ENCODE measurements around the gene EHD2. TPM values are rescaled to one million over a fixed set of nuclear protein-coding genes. Genes with fewer than 3 reads are reported as not detected.
A peak's percentile ranks its signal among the peaks of the same experiment; 100 is the strongest.
"Not testable (repeated sequence)": the region's sequence is repeated elsewhere in the genome, so short reads cannot be mapped to it uniquely, and the experiment has no call there.

The EHD2 gene
- total RNA-seq: not detected

DNA sequence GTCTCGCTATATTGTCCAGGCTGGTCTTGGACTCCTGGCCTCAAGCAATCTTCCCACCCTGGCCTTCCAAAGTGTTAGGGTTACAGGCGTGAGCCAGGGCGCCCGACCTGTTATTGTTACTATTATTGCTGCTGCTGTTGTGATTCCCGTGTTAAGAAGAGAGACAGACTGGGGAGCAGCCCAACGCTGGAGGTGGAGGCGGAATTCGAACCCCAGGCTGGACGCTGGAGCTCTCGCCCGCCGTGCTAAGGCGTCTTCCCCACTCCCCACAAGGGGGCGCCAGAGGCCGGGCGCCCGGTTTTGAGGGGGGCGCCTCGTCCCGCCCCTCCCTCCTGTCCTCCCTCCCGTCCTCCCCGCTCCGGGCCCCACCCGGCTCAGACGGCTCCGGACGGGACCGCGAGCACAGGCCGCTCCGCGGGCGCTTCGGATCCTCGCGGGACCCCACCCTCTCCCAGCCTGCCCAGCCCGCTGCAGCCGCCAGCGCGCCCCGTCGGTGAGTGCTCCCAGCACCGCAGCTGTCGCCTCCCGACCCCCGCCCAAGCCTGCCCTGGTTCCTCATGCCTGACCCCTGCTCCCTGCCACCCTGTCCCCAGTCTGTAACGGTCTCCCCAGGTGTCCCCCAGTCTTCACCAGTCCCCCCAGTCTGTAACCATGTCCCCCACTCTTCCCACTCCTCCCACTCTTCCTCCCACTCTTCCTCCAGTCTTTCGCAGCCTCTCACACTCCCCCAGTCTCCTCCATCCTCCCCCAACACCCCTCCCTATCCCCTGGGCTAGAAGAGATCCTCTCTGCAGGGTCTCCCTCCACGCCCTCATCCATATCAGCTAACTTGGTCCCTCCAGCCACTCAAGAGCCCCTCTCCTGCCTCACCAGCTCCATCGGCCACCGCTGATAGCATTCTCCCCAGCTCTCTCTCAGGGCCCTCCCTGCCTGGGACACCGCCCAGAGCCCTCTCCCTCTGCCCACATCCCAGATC, at the start of gene EHD2:
TSS of gene EHD2 (plus strand) at position 377 of the 976 bp plus-strand sequence. CDS start 3,191 bp downstream, outside the sequence.
- H3K27me3 Mint-ChIP-seq: peaks cover 26% of the 10 kb centered on the region
- H3K27ac Mint-ChIP-seq: no peak within 1 kb of the TSS
- H3K9me3 Mint-ChIP-seq: no peaks in the 10 kb centered on the region
- ChIA-PET CTCF (interaction anchor here (0.6 to 2.3 kb wide), 28 partner anchors 10 to 432 kb away, joined by 3 to 25 read pairs (median 4); partner anchors contain the start of genes DHX34, KPTN and NOP53), POLR2A (interaction anchor here (0.7 kb wide), 1 partner anchor 761 kb away, joined by 3 read pairs; no protein-coding TSS in a partner anchor)
- peak; percentile 30 for DNase-seq
- H3K36me3 Mint-ChIP-seq (ENCODE audit: low read depth): no peaks in the 10 kb centered on the region
- H3K4me3 Mint-ChIP-seq: no peak within 1 kb of the TSS
- peaks cover 2% of the 10 kb centered on the region for H3K4me1 Mint-ChIP-seq

- ChIA-PET POLR2A (no interaction called here), CTCF (interaction anchor here (1.4 kb wide), 1 partner anchor 53 kb away, joined by 3 read pairs; no protein-coding TSS in a partner anchor)
- Mint-ChIP-seq H3K27me3 (no peaks in the 10 kb centered on the region), H3K36me3 (ENCODE audit: low read depth) (no peaks in the 10 kb centered on the region), H3K4me1 (peaks cover 2% of the 10 kb centered on the region), H3K27ac (no peak overlapping the region), H3K4me3 (no peak overlapping the region), H3K9me3 (no peaks in the 10 kb centered on the region)
- DNase-seq: no peak
These were observed 49.7 kb upstream of the EHD2 start for GRCh38 chr19:47663435-47663910.

DNA sequence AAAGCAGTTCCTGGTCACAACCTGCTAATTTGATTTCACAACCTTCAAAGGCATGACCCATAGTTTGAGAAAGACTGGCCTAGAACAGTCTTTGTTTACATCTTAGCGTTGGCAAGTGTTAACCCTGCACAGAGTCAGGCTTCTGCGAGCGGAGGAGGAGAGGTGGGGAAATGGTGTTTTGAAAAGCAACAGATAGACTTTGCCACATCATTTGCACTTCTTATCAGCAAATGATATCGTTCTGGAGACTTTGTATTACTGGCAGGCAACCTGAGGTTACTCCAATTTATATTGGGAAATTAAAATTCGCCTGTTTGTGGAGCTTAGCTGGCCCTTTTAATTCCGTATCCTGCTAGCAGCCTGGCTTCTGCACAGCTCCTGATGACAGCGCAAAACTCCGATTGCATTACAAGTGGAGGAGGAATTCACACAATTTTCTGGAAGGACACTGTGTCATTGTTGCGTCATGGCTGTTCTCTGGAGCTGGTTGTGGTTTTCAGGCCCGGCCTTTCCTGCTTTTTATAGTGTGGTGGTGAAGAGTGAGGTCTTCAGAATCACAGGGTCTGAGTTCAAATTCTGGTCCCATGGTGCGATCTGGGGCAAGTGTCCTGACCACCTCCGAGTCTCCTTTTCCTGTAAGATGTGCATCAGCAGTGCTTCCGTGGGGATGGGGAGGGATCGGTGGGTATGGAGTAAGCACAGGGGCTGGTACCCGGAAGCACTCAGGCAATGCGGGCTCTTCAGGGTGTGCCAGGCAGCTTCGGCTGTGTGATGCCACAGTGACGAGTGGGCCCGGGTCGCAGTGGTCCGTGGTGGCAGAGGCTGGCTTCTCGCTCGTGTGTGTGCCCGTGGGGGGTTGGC, 49.1 kb upstream of the EHD2 start:
- Mint-ChIP-seq H3K9me3 (no peaks in the 10 kb centered on the region), H3K4me1 (peaks cover 2% of the 10 kb centered on the region), H3K27me3 (no peaks in the 10 kb centered on the region), H3K27ac (peak overlapping the region; percentile 25), H3K36me3 (ENCODE audit: low read depth) (no peaks in the 10 kb centered on the region), H3K4me3 (no peak overlapping the region)
- ChIA-PET CTCF (no interaction called here), POLR2A (no interaction called here)
- no peak for DNase-seq

- CTCF ChIA-PET: interaction anchor here (0.8 kb wide), 1 partner anchor 10 kb away, joined by 3 read pairs; no protein-coding TSS in a partner anchor
These were observed 44.7 kb upstream of the EHD2 start for GRCh38 chr19:47668556-47668955.

GRCh38 chr19:47670736-47671135, 42.5 kb upstream of the EHD2 start:
- H3K27me3 Mint-ChIP-seq: no peaks in the 10 kb centered on the region
- H3K4me3 Mint-ChIP-seq: no peak overlapping the region
- H3K9me3 Mint-ChIP-seq: no peaks in the 10 kb centered on the region
- no peak for DNase-seq
- peaks cover 10% of the 10 kb centered on the region for H3K36me3 Mint-ChIP-seq (ENCODE audit: low read depth)
- peaks cover 3% of the 10 kb centered on the region for H3K4me1 Mint-ChIP-seq
- CTCF ChIA-PET: interaction anchor here (1.1 kb wide), 1 partner anchor 8 kb away, joined by 3 read pairs; no protein-coding TSS in a partner anchor
- POLR2A ChIA-PET: no interaction called here
- H3K27ac Mint-ChIP-seq: no peak overlapping the region

More at GRCh38 chr19:47668556-47668955, 44.7 kb upstream of the EHD2 start:
- POLR2A ChIA-PET; H3K36me3 Mint-ChIP-seq (ENCODE audit: low read depth); H3K27ac Mint-ChIP-seq; DNase-seq; H3K4me3 Mint-ChIP-seq; H3K27me3 Mint-ChIP-seq; H3K4me1 Mint-ChIP-seq; H3K9me3 Mint-ChIP-seq: not testable (repeated sequence)

GRCh38 chr19:47671499-47671898, 41.7 kb upstream of the EHD2 start:
- POLR2A ChIA-PET: no interaction called here
- Mint-ChIP-seq H3K9me3 (no peaks in the 10 kb centered on the region), H3K27ac (no peak overlapping the region), H3K36me3 (ENCODE audit: low read depth) (peaks cover 10% of the 10 kb centered on the region), H3K4me3 (no peak overlapping the region), H3K27me3 (no peaks in the 10 kb centered on the region), H3K4me1 (peaks cover 3% of the 10 kb centered on the region)
- no peak for DNase-seq
- CTCF ChIA-PET: interaction anchor here (0.6 kb wide), 1 partner anchor 908 kb away, joined by 3 read pairs; no protein-coding TSS in a partner anchor

GRCh38 chr19:47673426-47673825, 39.8 kb upstream of the EHD2 start:
- Mint-ChIP-seq H3K36me3 (ENCODE audit: low read depth) (peaks cover 10% of the 10 kb centered on the region), H3K9me3 (no peaks in the 10 kb centered on the region), H3K27me3 (no peaks in the 10 kb centered on the region), H3K4me1 (peaks cover 3% of the 10 kb centered on the region), H3K4me3 (no peak overlapping the region), H3K27ac (no peak overlapping the region)
- DNase-seq: no peak
- POLR2A ChIA-PET: no interaction called here
- CTCF ChIA-PET: no interaction called here

DNA sequence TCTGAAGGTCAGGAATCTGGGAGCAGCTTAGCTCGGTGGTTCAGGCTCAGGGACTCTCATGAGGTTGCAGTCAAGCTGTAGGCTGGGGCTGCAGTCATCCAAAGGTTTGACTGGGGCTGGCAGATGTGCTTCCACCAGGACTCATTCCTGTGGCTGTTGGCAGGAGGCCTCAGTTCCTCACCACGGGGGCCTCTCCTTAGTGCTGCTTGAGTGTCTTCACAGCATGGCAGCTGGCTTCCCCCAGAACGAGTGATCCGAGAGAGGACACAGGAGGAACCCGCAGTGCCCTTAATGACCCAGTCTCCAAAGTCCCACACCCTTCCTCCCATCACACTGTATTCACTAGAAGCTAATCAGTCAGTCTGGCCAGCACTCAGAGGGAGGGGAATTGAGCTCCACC, 38.7 kb upstream of the EHD2 start:
- Mint-ChIP-seq H3K36me3 (ENCODE audit: low read depth) (peaks cover 12% of the 10 kb centered on the region), H3K9me3 (no peaks in the 10 kb centered on the region), H3K27ac (no peak overlapping the region), H3K4me3 (no peak overlapping the region), H3K4me1 (peaks cover 3% of the 10 kb centered on the region), H3K27me3 (no peaks in the 10 kb centered on the region)
- ChIA-PET CTCF (interaction anchor here (0.6 to 0.9 kb wide), 2 partner anchors 23 to 224 kb away, joined by 3 read pairs; no protein-coding TSS in a partner anchor), POLR2A (no interaction called here)
- DNase-seq: no peak

DNA sequence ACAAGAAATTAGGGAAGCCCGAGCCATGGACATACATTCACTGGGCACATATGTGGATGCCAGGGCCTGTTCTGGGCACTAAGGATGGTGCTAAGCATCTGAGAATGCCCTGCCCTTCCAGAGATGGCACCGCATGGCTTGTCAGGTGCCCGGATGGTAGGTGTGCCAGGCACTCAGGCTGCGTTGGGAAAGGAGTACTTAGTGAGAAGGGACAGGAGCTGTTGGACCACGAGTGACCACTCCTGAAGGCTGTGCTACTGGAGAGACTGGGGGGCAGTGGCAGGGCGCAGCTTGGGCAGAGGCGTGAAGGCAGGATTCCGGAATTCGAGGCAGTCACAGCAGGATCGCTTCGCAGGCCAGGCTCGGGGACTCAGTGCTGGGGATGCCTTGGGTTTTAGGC, 38.0 kb upstream of the EHD2 start:
- Mint-ChIP-seq H3K27ac (no peak overlapping the region), H3K36me3 (ENCODE audit: low read depth) (peaks cover 7% of the 10 kb centered on the region), H3K27me3 (no peaks in the 10 kb centered on the region), H3K4me1 (peaks cover 2% of the 10 kb centered on the region), H3K4me3 (no peak overlapping the region), H3K9me3 (no peaks in the 10 kb centered on the region)
- DNase-seq: no peak
- POLR2A ChIA-PET: no interaction called here
- CTCF ChIA-PET: interaction anchor here (0.9 kb wide), 1 partner anchor 22 kb away, joined by 3 read pairs; no protein-coding TSS in a partner anchor

GRCh38 chr19:47675859-47676258, 37.4 kb upstream of the EHD2 start:
- ChIA-PET POLR2A (no interaction called here), CTCF (interaction anchor here (1.3 to 1.4 kb wide), 2 partner anchors 23 to 192 kb away, joined by 3 to 4 read pairs; partner anchors contain the start of gene KPTN)
- no peak overlapping the region for H3K27ac Mint-ChIP-seq
- DNase-seq: no peak
- H3K4me3 Mint-ChIP-seq: no peak overlapping the region
- no peaks in the 10 kb centered on the region for H3K9me3 Mint-ChIP-seq
- no peaks in the 10 kb centered on the region for H3K27me3 Mint-ChIP-seq
- no peaks in the 10 kb centered on the region for H3K4me1 Mint-ChIP-seq
- H3K36me3 Mint-ChIP-seq (ENCODE audit: low read depth): peaks cover 4% of the 10 kb centered on the region

DNA sequence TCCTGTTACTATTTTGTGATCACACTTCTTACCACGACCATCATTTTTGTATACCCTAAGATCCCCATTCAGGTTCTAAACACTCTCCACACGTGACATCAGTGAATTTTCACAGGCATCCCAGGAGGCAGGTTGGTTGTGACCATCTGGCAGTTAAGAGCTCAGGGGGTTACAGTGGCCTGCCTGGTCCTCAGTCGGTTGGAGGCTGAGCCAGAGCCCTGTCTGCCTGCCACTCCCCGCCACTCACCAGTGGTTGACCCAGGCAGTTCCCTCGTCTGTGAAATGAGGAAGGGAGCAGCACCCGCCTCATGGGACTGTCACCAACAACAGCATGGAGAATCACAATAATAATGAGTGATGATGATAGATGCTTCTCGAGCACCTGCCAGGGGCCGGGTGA, 36.4 kb upstream of the EHD2 start:
- CTCF ChIA-PET: interaction anchor here (1.3 to 1.4 kb wide), 2 partner anchors 22 to 193 kb away, joined by 3 to 4 read pairs; partner anchors contain the start of gene KPTN
- DNase-seq: no peak
- Mint-ChIP-seq H3K4me3 (no peak overlapping the region), H3K27me3 (no peaks in the 10 kb centered on the region), H3K9me3 (no peaks in the 10 kb centered on the region), H3K4me1 (no peaks in the 10 kb centered on the region), H3K27ac (no peak overlapping the region), H3K36me3 (ENCODE audit: low read depth) (peaks cover 8% of the 10 kb centered on the region)
- POLR2A ChIA-PET: no interaction called here

DNA sequence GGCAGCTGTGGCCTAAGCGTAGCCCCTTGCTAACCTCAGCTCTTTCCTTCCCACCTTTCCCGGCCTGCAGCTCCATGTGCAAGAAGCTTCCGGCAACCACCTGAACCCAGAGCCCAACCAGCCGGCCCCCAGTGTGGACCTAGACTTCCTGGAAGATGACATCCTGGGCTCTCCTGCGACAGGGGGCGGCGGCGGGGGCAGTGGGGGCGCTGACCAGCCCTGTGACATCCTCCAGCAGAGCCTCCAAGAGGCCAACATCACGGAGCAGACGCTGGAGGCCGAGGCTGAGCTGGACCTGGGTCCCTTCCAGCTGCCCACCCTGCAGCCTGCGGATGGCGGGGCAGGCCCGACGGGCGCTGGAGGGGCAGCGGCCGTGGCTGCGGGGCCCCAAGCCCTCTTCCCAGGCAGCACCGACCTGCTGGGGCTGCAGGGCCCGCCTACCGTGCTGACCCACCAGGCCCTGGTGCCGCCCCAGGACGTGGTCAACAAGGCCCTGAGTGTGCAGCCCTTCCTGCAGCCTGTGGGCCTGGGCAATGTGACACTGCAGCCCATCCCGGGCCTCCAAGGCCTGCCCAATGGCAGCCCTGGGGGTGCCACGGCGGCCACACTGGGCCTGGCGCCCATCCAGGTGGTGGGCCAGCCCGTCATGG, 33.8 kb upstream of the EHD2 start:
- Mint-ChIP-seq H3K4me1 (no peaks in the 10 kb centered on the region), H3K36me3 (ENCODE audit: low read depth) (peaks cover 6% of the 10 kb centered on the region), H3K4me3 (no peak overlapping the region), H3K27ac (no peak overlapping the region), H3K9me3 (no peaks in the 10 kb centered on the region), H3K27me3 (no peaks in the 10 kb centered on the region)
- POLR2A ChIA-PET: no interaction called here
- CTCF ChIA-PET: interaction anchor here (0.6 to 1.7 kb wide), 2 partner anchors 9 to 25 kb away, joined by 3 to 4 read pairs; no protein-coding TSS in a partner anchor
- DNase-seq: no peak
